Measurements from ENCODE around the gene HMCN1. TPM values are rescaled to one million over a fixed set of nuclear protein-coding genes. Genes with fewer than 3 reads are reported as not detected.

HMCN1 gene
- total RNA-seq, 2 experiments from 2014 or later = under 0.01 TPM; not detected in 1

- Mint-ChIP-seq H3K27ac (no peak overlapping the region), H3K36me3 (ENCODE audit: low read depth) (no peaks in the 10 kb centered on the region), H3K9me3 (no peaks in the 10 kb centered on the region), H3K4me1 (no peaks in the 10 kb centered on the region), H3K4me3 (no peak overlapping the region), H3K27me3 (peaks cover 1% of the 10 kb centered on the region)
- POLR2A ChIA-PET = no interaction called here
- CTCF ChIA-PET = interaction anchor here (0.8 kb wide), 1 partner anchor 205 kb away, joined by 4 read pairs; no protein-coding TSS in a partner anchor
- no peak for DNase-seq
Observed at GRCh38 chr1:185856482-185856881, 122.3 kb downstream of the HMCN1 start.

GRCh38 chr1:185857442-185857841 lies 123.3 kb downstream of the HMCN1 start:
- Mint-ChIP-seq H3K36me3 (ENCODE audit: low read depth) (no peaks in the 10 kb centered on the region), H3K4me3 (no peak overlapping the region), H3K9me3 (no peaks in the 10 kb centered on the region), H3K27me3 (peaks cover 1% of the 10 kb centered on the region), H3K4me1 (no peaks in the 10 kb centered on the region), H3K27ac (no peak overlapping the region)
- DNase-seq = no peak
- ChIA-PET POLR2A (no interaction called here), CTCF (no interaction called here)

- POLR2A ChIA-PET = no interaction called here
- Mint-ChIP-seq H3K36me3 (ENCODE audit: low read depth) (no peaks in the 10 kb centered on the region), H3K4me3 (no peak overlapping the region), H3K4me1 (no peaks in the 10 kb centered on the region), H3K27me3 (no peaks in the 10 kb centered on the region), H3K27ac (no peak overlapping the region), H3K9me3 (no peaks in the 10 kb centered on the region)
- CTCF ChIA-PET = interaction anchor here (0.7 kb wide), 1 partner anchor 515 kb away, joined by 4 read pairs; the partner anchor contains the start of gene TPR
- no peak for DNase-seq
Observed at GRCh38 chr1:185860311-185860710, 126.1 kb downstream of the HMCN1 start.

- no peak overlapping the region for H3K27ac Mint-ChIP-seq
- H3K27me3 Mint-ChIP-seq = no peaks in the 10 kb centered on the region
- H3K36me3 Mint-ChIP-seq (ENCODE audit: low read depth) = no peaks in the 10 kb centered on the region
- ChIA-PET POLR2A (no interaction called here), CTCF (interaction anchor here (0.7 kb wide), 1 partner anchor 514 kb away, joined by 4 read pairs; the partner anchor contains the start of gene TPR)
- no peaks in the 10 kb centered on the region for H3K9me3 Mint-ChIP-seq
- no peaks in the 10 kb centered on the region for H3K4me1 Mint-ChIP-seq
- H3K4me3 Mint-ChIP-seq = no peak overlapping the region
- no peak for DNase-seq
Observed at GRCh38 chr1:185860859-185861258, 126.7 kb downstream of the HMCN1 start.

- H3K27me3 Mint-ChIP-seq = no peaks in the 10 kb centered on the region
- no peak overlapping the region for H3K4me3 Mint-ChIP-seq
- H3K36me3 Mint-ChIP-seq (ENCODE audit: low read depth) = no peaks in the 10 kb centered on the region
- H3K9me3 Mint-ChIP-seq = no peaks in the 10 kb centered on the region
- POLR2A ChIA-PET = no interaction called here
- no peak overlapping the region for H3K27ac Mint-ChIP-seq
- H3K4me1 Mint-ChIP-seq = no peaks in the 10 kb centered on the region
- CTCF ChIA-PET = no interaction called here
- no peak for DNase-seq
Observed at GRCh38 chr1:185861630-185862029, 127.4 kb downstream of the HMCN1 start.

GRCh38 chr1:185862235-185862634 lies 128.0 kb downstream of the HMCN1 start:
- H3K27ac Mint-ChIP-seq = no peak overlapping the region
- H3K36me3 Mint-ChIP-seq (ENCODE audit: low read depth) = no peaks in the 10 kb centered on the region
- ChIA-PET CTCF (no interaction called here), POLR2A (no interaction called here)
- H3K9me3 Mint-ChIP-seq = no peaks in the 10 kb centered on the region
- no peaks in the 10 kb centered on the region for H3K4me1 Mint-ChIP-seq
- DNase-seq = no peak
- H3K4me3 Mint-ChIP-seq = no peak overlapping the region
- H3K27me3 Mint-ChIP-seq = no peaks in the 10 kb centered on the region

- ChIA-PET POLR2A (no interaction called here), CTCF (no interaction called here)
- no peak overlapping the region for H3K27ac Mint-ChIP-seq
- no peak for DNase-seq
- no peak overlapping the region for H3K4me3 Mint-ChIP-seq
- H3K4me1 Mint-ChIP-seq = no peaks in the 10 kb centered on the region
- no peaks in the 10 kb centered on the region for H3K9me3 Mint-ChIP-seq
- no peaks in the 10 kb centered on the region for H3K27me3 Mint-ChIP-seq
- H3K36me3 Mint-ChIP-seq (ENCODE audit: low read depth) = no peaks in the 10 kb centered on the region
Observed at GRCh38 chr1:185864331-185864730, 130.1 kb downstream of the HMCN1 start.

- Mint-ChIP-seq H3K9me3 (no peaks in the 10 kb centered on the region), H3K36me3 (ENCODE audit: low read depth) (no peaks in the 10 kb centered on the region), H3K27ac (no peak overlapping the region), H3K4me1 (no peaks in the 10 kb centered on the region), H3K4me3 (no peak overlapping the region), H3K27me3 (no peaks in the 10 kb centered on the region)
- ChIA-PET CTCF (no interaction called here), POLR2A (no interaction called here)
- DNase-seq = no peak
Observed at GRCh38 chr1:185864889-185865517, 130.8 kb downstream of the HMCN1 start.

GRCh38 chr1:185869590-185869989 lies 135.4 kb downstream of the HMCN1 start:
- no peak for DNase-seq
- Mint-ChIP-seq H3K27me3 (no peaks in the 10 kb centered on the region), H3K4me3 (no peak overlapping the region), H3K27ac (no peak overlapping the region), H3K36me3 (ENCODE audit: low read depth) (no peaks in the 10 kb centered on the region), H3K9me3 (no peaks in the 10 kb centered on the region), H3K4me1 (no peaks in the 10 kb centered on the region)
- ChIA-PET POLR2A (no interaction called here), CTCF (no interaction called here)

GRCh38 chr1:185871627-185872150 lies 137.5 kb downstream of the HMCN1 start:
- POLR2A ChIA-PET = no interaction called here
- Mint-ChIP-seq H3K4me3 (no peak overlapping the region), H3K27ac (no peak overlapping the region), H3K4me1 (no peaks in the 10 kb centered on the region), H3K36me3 (ENCODE audit: low read depth) (no peaks in the 10 kb centered on the region), H3K9me3 (no peaks in the 10 kb centered on the region), H3K27me3 (no peaks in the 10 kb centered on the region)
- CTCF ChIA-PET = no interaction called here
- DNase-seq = no peak

- no peaks in the 10 kb centered on the region for H3K4me1 Mint-ChIP-seq
- no peaks in the 10 kb centered on the region for H3K9me3 Mint-ChIP-seq
- no peak overlapping the region for H3K4me3 Mint-ChIP-seq
- no peak for DNase-seq
- POLR2A ChIA-PET = no interaction called here
- H3K27me3 Mint-ChIP-seq = no peaks in the 10 kb centered on the region
- H3K36me3 Mint-ChIP-seq (ENCODE audit: low read depth) = no peaks in the 10 kb centered on the region
- no peak overlapping the region for H3K27ac Mint-ChIP-seq
- CTCF ChIA-PET = no interaction called here
Observed at GRCh38 chr1:185874246-185874645, 140.1 kb downstream of the HMCN1 start.

- Mint-ChIP-seq H3K4me1 (no peaks in the 10 kb centered on the region), H3K27me3 (no peaks in the 10 kb centered on the region), H3K36me3 (ENCODE audit: low read depth) (no peaks in the 10 kb centered on the region), H3K4me3 (no peak overlapping the region), H3K9me3 (no peaks in the 10 kb centered on the region), H3K27ac (no peak overlapping the region)
- CTCF ChIA-PET = no interaction called here
- POLR2A ChIA-PET = no interaction called here
- DNase-seq = no peak
Observed at GRCh38 chr1:185880330-185880729, 146.1 kb downstream of the HMCN1 start.

GRCh38 chr1:185880779-185881333 lies 146.7 kb downstream of the HMCN1 start:
- DNase-seq = no peak
- ChIA-PET POLR2A (no interaction called here), CTCF (no interaction called here)
- Mint-ChIP-seq H3K4me1 (no peaks in the 10 kb centered on the region), H3K9me3 (no peaks in the 10 kb centered on the region), H3K27me3 (no peaks in the 10 kb centered on the region), H3K36me3 (ENCODE audit: low read depth) (no peaks in the 10 kb centered on the region), H3K27ac (no peak overlapping the region), H3K4me3 (no peak overlapping the region)

- Mint-ChIP-seq H3K27me3 (no peaks in the 10 kb centered on the region), H3K27ac (no peak overlapping the region), H3K36me3 (ENCODE audit: low read depth) (no peaks in the 10 kb centered on the region), H3K4me1 (no peaks in the 10 kb centered on the region), H3K9me3 (no peaks in the 10 kb centered on the region), H3K4me3 (no peak overlapping the region)
- DNase-seq = no peak
- POLR2A ChIA-PET = no interaction called here
- CTCF ChIA-PET = no interaction called here
Observed at GRCh38 chr1:185886046-185886445, 151.9 kb downstream of the HMCN1 start.
